ENCODE data around the gene BTK.
"Not testable (repeated sequence)": the region's sequence is repeated elsewhere in the genome, so short reads cannot be mapped to it uniquely, and the experiment has no call there.

Gene BTK

GRCh38 chrX:101334310-101334709 is 51.7 kb downstream of the BTK start:
- DNase-seq: not testable (repeated sequence)

DNA sequence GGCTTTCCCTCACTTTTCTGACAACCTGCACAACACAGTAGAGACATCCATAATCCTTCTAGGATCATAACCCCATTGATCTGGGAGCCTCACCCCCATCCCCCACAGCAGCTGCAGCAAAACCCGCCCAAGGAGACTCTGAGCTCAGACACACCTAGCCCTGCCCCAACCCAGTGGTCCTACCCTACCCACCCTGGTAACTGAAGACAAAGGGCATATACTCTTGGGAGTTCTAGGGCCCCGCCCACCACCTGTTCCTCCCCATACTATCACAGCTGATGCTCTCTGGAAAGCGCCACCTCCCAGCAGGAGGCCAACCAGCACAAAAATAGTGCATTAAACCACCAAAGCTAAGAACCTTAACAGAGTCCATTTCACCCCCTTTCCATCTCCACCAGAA is 59.4 kb downstream of the BTK start:
- not testable (repeated sequence) for DNase-seq

DNA sequence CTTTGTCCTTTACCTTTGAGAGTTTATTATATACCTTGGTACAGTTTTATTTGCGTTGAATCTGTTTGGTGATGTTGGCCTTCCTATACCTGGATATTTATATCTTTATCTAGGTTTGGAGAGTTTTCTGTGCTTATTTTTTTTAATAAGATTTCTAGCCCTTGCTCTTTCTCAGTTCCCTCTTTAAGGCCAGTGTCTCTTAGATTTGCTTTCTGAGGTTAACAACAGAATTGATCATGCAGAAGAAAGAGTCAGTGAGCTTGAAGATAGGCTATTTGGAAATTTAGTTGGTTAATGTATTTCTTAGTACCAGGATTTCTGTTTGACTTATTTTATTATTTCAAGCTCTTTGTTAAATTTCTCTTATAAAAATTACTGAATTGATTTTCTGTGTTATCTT is 82.2 kb downstream of the BTK start:
- no peak for DNase-seq

All from NCI-H2029 (cell line).